Umbilical cord (tissue), 2 donors: Measurements from ENCODE around the gene GASK1A. TPM values are rescaled to one million over a fixed set of nuclear protein-coding genes. Genes with fewer than 3 reads are reported as not detected.
"Not testable (repeated sequence)": the region's sequence is repeated elsewhere in the genome, so short reads cannot be mapped to it uniquely, and the experiment has no call there.

Experiments
- DNase-seq: peaks from one replicate; pipeline ENCODE4 v3.0.0-alpha.2; 2015; ENCODE audit warnings: low spot score
- total RNA-seq: library from RNA; depleted of rRNA; stranded (reverse); fragments of >200 nt; gene quantifications from one replicate; pipeline ENCODE4 v1.2.3, GENCODE V29; 2014; ENCODE audit warnings: low replicate concordance; ENCODE audit not compliant: insufficient read depth

Gene GASK1A
- 38.5 TPM for total RNA-seq

GRCh38 chr3:42979044-42979972 is at the start of gene GASK1A:
TSS of gene GASK1A (plus strand) at chr3:42979311. CDS start at chr3:42979643, 332 bp downstream.
- peak; percentile 70 for DNase-seq

GRCh38 chr3:42934111-42934510 is 45.0 kb upstream of the GASK1A start:
- DNase-seq: no peak

- no peak for DNase-seq
Observed at GRCh38 chr3:42934910-42935309, 44.2 kb upstream of the GASK1A start.

GRCh38 chr3:42935472-42935871 is 43.6 kb upstream of the GASK1A start:
- no peak for DNase-seq

DNA sequence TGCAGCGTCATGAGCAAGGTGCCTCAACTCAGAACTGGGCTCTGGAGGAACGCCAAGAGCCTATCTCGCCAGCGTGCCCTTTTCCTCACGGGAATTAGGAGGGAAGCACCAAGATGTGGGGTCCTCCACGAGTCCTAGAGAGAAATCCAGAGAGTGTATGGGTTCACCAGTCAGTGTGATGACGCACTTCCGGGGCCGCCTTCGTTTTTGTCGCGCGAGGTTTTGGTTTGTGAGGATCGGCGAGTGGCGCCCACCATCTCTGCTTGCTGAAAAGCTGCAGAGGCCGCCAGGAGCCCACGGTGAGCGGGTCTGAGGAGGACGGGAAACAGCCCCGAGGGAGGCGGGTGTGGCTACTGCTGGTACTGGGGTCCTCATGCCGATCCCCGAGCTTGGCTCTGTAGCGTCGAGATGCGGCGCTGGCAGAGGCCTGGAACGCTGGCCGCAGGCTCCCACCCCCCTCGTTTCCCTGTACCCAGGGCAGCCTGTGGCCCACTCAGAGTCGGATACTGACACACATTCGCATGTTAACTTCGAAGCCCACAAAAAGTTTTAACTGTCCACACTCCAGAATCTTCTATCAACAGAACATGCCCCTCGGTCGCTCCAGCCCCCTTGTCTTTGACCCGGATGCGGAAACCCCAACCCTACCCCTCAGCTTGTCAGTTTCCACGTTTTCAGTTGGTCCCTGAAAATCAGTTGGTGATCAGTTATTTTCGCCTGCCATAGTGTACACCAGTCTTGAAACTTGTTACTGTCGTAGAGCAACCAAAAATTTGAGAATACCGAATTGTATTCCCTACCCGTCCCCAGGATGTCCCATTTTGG is 42.7 kb upstream of the GASK1A start:
- DNase-seq: peak; percentile 67

DNA sequence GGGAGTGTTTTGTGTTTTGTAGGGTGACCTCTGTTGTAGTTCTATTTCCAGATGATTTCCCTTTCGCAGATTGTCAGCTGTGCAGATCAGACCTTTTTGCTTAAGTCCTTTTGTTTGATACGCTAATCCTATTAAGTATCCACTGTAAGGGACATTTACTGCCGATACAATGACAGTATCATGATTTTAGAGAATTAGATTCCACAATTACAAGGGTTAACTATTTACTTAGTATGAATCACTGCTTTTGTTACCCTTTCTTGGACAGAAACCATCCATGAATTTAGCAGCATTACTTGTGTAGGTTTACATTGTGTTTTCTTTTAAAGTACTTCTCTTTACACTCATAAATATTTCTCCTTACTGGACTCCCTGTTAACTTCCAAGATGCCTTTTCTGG is 41.8 kb upstream of the GASK1A start:
- DNase-seq: no peak

GRCh38 chr3:42942693-42943092 is 36.4 kb upstream of the GASK1A start:
- DNase-seq: no peak

DNA sequence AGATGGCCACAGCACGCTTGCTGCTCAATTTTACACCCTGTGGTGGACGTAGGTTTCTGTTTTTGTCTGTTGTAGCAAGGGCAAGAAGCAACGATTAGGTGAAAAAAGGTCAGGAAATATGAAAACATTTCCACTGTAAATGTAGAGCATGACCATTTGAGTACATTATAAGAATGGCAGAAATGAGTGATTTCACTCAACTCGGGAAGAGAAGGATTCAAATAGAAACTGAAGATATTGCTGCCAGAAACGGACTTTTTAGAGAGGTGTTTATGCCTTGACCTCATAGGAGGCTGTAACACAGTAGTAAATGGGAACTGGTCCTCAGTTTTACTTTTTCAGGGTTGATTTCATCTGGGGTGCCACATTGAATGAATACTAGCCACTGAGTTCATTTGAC is 33.1 kb upstream of the GASK1A start:
- no peak for DNase-seq

- DNase-seq: no peak
Observed at GRCh38 chr3:42957573-42957972, 21.5 kb upstream of the GASK1A start.

GRCh38 chr3:42960282-42960681 is 18.8 kb upstream of the GASK1A start:
- no peak for DNase-seq

GRCh38 chr3:42960786-42961185 is 18.3 kb upstream of the GASK1A start:
- no peak for DNase-seq

DNA sequence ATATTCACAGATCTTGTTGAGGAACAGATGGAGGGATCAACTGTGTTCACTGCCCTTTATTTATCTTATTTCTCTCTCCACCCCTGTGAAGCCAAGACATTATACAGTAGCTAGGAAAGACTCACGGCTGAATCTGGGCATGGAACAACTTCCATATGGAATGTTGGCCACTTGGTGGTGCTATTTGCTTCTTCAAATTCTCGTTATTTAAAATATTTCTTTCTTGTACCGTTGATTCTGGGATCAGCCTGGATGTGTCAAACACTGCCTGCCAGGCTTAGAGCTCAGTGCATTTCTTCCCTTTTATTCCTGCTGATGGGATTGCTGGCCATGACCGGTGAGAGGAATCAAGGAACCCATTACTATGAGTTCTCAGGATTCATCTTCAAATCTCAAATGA is 17.5 kb upstream of the GASK1A start:
- DNase-seq: peak; percentile 79

- no peak for DNase-seq
Observed at GRCh38 chr3:42963269-42963668, 15.8 kb upstream of the GASK1A start.

GRCh38 chr3:42964266-42964665 is 14.8 kb upstream of the GASK1A start:
- DNase-seq: no peak

DNA sequence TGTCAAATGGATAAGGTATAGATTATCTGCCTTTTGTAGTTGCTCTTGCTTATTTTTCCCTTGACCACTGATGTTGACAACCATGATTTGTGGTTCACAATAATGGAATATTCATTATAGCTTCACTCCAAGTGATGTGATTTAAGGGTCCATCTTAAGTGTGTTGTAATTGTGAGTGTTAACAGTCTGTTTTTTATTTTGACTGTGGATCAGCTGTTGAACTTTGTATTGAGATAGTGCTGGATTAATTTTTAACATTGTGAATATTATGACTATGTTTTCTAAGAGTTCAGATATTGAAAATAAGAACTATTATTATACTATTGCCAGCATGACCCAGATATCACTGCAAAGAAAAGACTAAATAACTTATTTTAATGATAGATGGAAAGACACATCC is 8.6 kb upstream of the GASK1A start:
- no peak for DNase-seq

GRCh38 chr3:42970976-42971772 is 7.9 kb upstream of the GASK1A start:
- DNase-seq: no peak

DNA sequence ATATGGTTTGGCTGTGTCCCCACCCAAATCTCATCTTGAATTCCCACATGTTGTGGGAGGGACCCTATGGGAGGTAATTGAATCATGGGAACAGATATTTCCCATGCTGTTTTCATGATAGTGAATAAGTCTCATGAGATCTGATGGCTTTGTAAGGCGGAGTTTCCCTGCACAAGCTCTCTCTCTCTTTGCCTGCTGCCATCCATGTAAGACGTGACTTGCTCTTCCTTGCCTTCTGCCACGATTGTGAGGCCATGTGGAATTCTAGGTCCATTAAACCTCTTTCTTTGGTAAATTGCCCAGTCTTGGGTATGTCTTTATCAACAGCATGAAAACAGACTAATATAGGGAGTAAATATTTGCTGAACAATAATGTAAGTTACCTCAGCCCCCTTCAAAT is 4.2 kb upstream of the GASK1A start:
- DNase-seq: not testable (repeated sequence)

- DNase-seq: no peak
Observed at GRCh38 chr3:42975456-42975855, 3.7 kb upstream of the GASK1A start.

DNA sequence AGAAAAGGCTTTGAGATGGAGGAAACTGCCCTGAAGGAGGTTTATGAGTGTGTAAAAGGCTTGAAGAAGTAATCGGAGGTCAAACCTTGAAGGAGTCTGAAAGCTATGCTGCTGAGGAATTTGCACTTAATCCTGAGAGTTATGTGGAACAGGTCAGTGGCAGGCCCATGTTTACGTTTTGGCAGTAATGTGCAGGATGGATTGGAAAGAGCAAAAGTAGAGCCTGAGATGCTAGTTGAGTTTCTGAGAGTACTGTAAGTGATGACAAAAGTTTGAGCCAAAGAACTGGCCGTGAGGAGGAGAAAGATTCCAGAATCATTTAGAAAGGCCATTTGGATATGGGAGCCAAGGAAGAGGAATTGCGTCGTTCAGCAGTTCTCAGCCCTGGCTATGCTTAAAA is 3.2 kb upstream of the GASK1A start:
- no peak for DNase-seq

GRCh38 chr3:42980209-42980608 is 1.1 kb downstream of the GASK1A start:
- DNase-seq: no peak

DNA sequence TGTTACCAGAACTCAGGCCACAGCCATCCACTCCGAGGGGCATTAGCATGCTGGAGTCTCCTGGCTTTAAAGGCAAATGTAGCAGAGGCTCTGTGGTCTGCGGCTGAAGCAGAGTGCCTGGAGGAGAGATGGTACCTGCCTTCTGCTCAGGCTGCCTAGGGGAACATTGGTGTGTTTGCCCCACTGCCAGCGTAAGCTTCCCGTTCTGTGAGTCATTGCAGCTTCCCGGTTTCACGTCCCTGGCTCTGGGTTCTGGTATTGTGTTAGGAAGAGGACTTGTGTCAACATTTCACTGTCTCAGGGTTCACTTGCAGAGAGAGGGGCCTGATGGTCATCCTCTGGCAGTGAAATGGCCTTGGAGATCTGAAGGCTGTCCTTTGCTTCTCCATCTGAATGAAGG is 1.8 kb downstream of the GASK1A start:
- no peak for DNase-seq
